A673 (cell line): ENCODE data around the gene TSPAN31. TPM values are rescaled to one million over a fixed set of nuclear protein-coding genes. Genes with fewer than 3 reads are reported as not detected.
"Not testable (repeated sequence)": the region's sequence is repeated elsewhere in the genome, so short reads cannot be mapped to it uniquely, and the experiment has no call there.

Experiments
- BruUV-seq: library from RNA; stranded (reverse); fragments of 400-500 nt; replicated peaks from 2 replicates; lab custom pipeline; 2021; lab: Mats Ljungman, UMichigan
- CTCF ChIA-PET: fragments of 300-600 bp; sonication (Branson Sonifier 250); formaldehyde crosslinking; loops from one replicate; lab custom pipeline; 2022; ENCODE audit warnings: antibody characterized with exemption; lab: Charles Lee
- POLR2A ChIA-PET: fragments of 300-600 bp; sonication (Branson Sonifier 250); formaldehyde crosslinking; loops from one replicate; lab custom pipeline; 2022; ENCODE audit warnings: antibody characterized with exemption; ENCODE audit not compliant: low non-redundant PET; lab: Charles Lee
- DNase-seq: peaks from one replicate; pipeline ENCODE4 v3.0.0-alpha.2; 2015; ENCODE audit warnings: low spot score
- H3K27ac ChIP-seq: fragments of 200-600 bp; sonication (generic); 2 replicates; pipeline ENCODE4 v1.5.1; 2016; ENCODE audit warnings: mixed run types, low read depth, mild to moderate bottlenecking, mixed read lengths, antibody characterized with exemption, low read length; ENCODE audit not compliant: poor library complexity, severe bottlenecking
- H3K27me3 ChIP-seq: fragments of 200-600 bp; sonication (generic); replicated peaks from 2 replicates; pipeline ENCODE4 v1.6.1; 2017; ENCODE audit warnings: mixed run types, low read depth, mild to moderate bottlenecking, mixed read lengths, antibody characterized with exemption, low read length; ENCODE audit not compliant: insufficient read depth, poor library complexity
- H3K36me3 ChIP-seq: fragments of 200-600 bp; sonication (generic); 2 replicates; pipeline ENCODE4 v1.6.1; 2016; ENCODE audit warnings: mixed run types, mild to moderate bottlenecking, mixed read lengths, antibody characterized with exemption, low read length; ENCODE audit not compliant: insufficient read depth, poor library complexity, severe bottlenecking
- H3K4me1 ChIP-seq: fragments of 200-600 bp; sonication (generic); 2 replicates; pipeline ENCODE4 v1.6.1; 2017; ENCODE audit warnings: mixed run types, mild to moderate bottlenecking, mixed read lengths, antibody characterized with exemption, low read length; ENCODE audit not compliant: insufficient read depth, poor library complexity, severe bottlenecking
- H3K4me3 ChIP-seq: fragments of 200-600 bp; sonication (generic); 2 replicates; pipeline ENCODE4 v1.5.1; 2016; ENCODE audit warnings: low read depth, mixed run types, mild to moderate bottlenecking, mixed read lengths, low read length; ENCODE audit not compliant: poor library complexity, severe bottlenecking
- H3K9me3 ChIP-seq: fragments of 200-600 bp; sonication (generic); 2 replicates; pipeline ENCODE4 v1.6.1; 2016; ENCODE audit warnings: mixed run types, low read depth, mild to moderate bottlenecking, mixed read lengths, antibody characterized with exemption, low read length; ENCODE audit not compliant: poor library complexity, severe bottlenecking
- EZH2 ChIP-seq: fragments of 200-600 bp; sonication (generic); IDR thresholded peaks from 2 replicates; pipeline ENCODE4 v1.6.1; 2017; ENCODE audit warnings: borderline replicate concordance, low read depth, mild to moderate bottlenecking, mixed read lengths, antibody characterized with exemption, low read length; ENCODE audit not compliant: poor library complexity, severe bottlenecking
- intact Hi-C: fragments of 100-400 bp; cut with micrococcal nuclease; formaldehyde crosslinking; loops from one replicate; pipeline ENCODE4 v1.10.0; 2022; ENCODE audit not compliant: unreplicated experiment
- total RNA-seq: library from RNA; stranded (reverse); gene quantifications from 2 replicates; pipeline ENCODE4 v1.2.3, GENCODE V29; 2021
- TF ChIP-seq, protein P1 (sequence below): fragments of 300-800, 200-600 bp; sonication (generic); conservative IDR thresholded peaks from 2 replicates; pipeline ENCODE4 v1.5.1; 2017; ENCODE audit warnings: low read depth, mild to moderate bottlenecking, antibody characterized with exemption, low read length, moderate library complexity, mixed read lengths

Gene TSPAN31
- total RNA-seq, 1 experiment from 2014 or later: 8.9 TPM

GRCh38 chr12:57708296-57708695, 36.5 kb upstream of the TSPAN31 start:
- CTCF ChIA-PET: no interaction called here
- no TSS peak for BruUV-seq

GRCh38 chr12:57712701-57713100, 32.1 kb upstream of the TSPAN31 start:
- H3K9me3 ChIP-seq: no peaks in the 10 kb centered on the region
- no peaks in the 10 kb centered on the region for H3K27me3 ChIP-seq
- no peak overlapping the region for H3K4me3 ChIP-seq
- ChIA-PET CTCF (no interaction called here), POLR2A (no interaction called here)
- BruUV-seq: no TSS peak
- H3K4me1 ChIP-seq: no peaks in the 10 kb centered on the region
- intact Hi-C loops: no loop called here
- TF ChIP-seq, protein P1, sequence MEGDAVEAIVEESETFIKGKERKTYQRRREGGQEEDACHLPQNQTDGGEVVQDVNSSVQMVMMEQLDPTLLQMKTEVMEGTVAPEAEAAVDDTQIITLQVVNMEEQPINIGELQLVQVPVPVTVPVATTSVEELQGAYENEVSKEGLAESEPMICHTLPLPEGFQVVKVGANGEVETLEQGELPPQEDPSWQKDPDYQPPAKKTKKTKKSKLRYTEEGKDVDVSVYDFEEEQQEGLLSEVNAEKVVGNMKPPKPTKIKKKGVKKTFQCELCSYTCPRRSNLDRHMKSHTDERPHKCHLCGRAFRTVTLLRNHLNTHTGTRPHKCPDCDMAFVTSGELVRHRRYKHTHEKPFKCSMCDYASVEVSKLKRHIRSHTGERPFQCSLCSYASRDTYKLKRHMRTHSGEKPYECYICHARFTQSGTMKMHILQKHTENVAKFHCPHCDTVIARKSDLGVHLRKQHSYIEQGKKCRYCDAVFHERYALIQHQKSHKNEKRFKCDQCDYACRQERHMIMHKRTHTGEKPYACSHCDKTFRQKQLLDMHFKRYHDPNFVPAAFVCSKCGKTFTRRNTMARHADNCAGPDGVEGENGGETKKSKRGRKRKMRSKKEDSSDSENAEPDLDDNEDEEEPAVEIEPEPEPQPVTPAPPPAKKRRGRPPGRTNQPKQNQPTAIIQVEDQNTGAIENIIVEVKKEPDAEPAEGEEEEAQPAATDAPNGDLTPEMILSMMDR: no peak
- TF ChIP-seq EZH2: no peak
- no peak overlapping the region for H3K27ac ChIP-seq
- no peak for DNase-seq
- no peaks in the 10 kb centered on the region for H3K36me3 ChIP-seq

More at GRCh38 chr12:57708296-57708695, 36.5 kb upstream of the TSPAN31 start:
- TF ChIP-seq, protein P1: no peak
- no peak for TF ChIP-seq EZH2
- H3K9me3 ChIP-seq: no peaks in the 10 kb centered on the region
- no peak overlapping the region for H3K27ac ChIP-seq
- POLR2A ChIA-PET: no interaction called here
- no peaks in the 10 kb centered on the region for H3K4me1 ChIP-seq
- H3K27me3 ChIP-seq: no peaks in the 10 kb centered on the region
- no peak overlapping the region for H3K4me3 ChIP-seq
- no peak for DNase-seq
- H3K36me3 ChIP-seq: no peaks in the 10 kb centered on the region
- intact Hi-C loops: no loop called here

DNA sequence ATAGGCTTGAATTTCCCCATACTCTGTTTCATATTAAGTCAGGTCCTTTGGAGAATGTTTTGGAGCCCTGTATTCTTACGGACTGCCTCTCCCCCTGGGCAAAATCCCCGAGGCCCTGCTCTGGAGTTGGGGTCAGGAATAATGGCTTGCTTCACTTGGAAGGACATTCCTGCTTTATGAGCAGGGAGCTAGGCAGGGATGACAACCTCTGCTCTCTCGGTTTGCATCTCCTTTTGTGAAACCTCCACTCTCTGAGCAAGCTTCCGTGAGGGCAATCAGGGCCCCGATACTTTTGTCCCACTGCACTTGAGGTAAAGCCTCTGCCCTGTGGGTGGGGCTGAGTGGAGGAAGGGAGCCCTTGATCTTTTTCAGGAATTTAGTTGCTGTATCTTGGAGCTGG, 31.6 kb upstream of the TSPAN31 start:
- ChIA-PET CTCF (no interaction called here), POLR2A (no interaction called here)
- Histone ChIP-seq H3K4me1 (no peaks in the 10 kb centered on the region), H3K4me3 (no peak overlapping the region), H3K27me3 (no peaks in the 10 kb centered on the region), H3K9me3 (no peaks in the 10 kb centered on the region), H3K27ac (no peak overlapping the region), H3K36me3 (peaks cover 4% of the 10 kb centered on the region)
- no peak for TF ChIP-seq EZH2
- TF ChIP-seq, protein P1: no peak
- intact Hi-C loops: no loop called here
- DNase-seq: no peak
- BruUV-seq: no TSS peak

DNA sequence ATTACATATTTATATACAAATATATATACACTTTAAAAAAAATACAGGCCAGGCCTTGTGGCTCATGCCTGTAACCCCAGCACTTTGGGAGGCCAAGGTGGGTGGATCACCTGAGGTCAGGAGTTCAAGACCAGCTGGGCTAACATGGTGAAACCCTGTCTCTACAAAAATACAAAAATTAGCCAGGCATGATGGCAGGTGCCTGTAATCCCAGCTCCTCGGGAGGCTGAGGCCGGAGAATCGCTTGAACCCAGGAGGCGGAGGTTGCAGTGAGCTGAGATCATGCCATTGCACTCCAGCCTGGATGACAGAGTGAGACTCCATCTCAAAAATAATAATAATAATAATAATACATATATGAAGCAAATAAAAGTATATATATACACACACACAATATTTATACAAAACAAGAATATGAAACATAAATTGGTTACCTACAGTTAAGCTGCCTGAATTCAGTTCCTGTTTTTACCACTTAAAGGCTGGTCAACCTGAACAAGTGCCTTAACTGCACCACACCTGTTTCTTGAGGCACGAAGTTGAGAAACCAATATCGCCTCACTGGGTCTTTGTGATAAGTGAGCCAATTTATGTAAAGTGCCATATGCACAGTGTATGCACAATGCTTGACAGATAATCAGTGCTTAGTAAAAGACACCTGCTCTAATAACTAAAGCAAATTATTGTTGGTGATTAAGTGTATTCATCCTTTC, 29.6 kb upstream of the TSPAN31 start:
- H3K27me3 ChIP-seq, CTCF ChIA-PET, H3K27ac ChIP-seq, BruUV-seq, H3K4me3 ChIP-seq, POLR2A ChIA-PET, DNase-seq, H3K9me3 ChIP-seq, intact Hi-C loops, H3K4me1 ChIP-seq: not testable (repeated sequence)
- H3K36me3 ChIP-seq: peaks cover 15% of the 10 kb centered on the region
